Mucosa of descending colon (tissue), 3 donors: ENCODE measurements around the gene VPS37D. TPM values are rescaled to one million over a fixed set of nuclear protein-coding genes. Genes with fewer than 3 reads are reported as not detected.
"Not testable (repeated sequence)": the region's sequence is repeated elsewhere in the genome, so short reads cannot be mapped to it uniquely, and the experiment has no call there.

Source experiments
- ATAC-seq: fragments of 200-7000 bp; cut with Tn5 transposase; one replicate; pipeline ENCODE4 v1.9.1; 2020; ENCODE audit warnings: mild to moderate bottlenecking, moderate library complexity
- DNase-seq, 3 donors: peaks; one replicate each; pipeline ENCODE4 v3.0.0-alpha.2; 2020
- H3K36me3 ChIP-seq: fragments of 200-600 bp; one replicate; pipeline ENCODE4 v1.8.0; 2021; ENCODE audit warnings: low read depth, mild to moderate bottlenecking
- H3K4me1 ChIP-seq: fragments of 200-600 bp; one replicate; pipeline ENCODE4 v1.8.0; 2021; ENCODE audit warnings: low read depth, mild to moderate bottlenecking
- H3K4me3 ChIP-seq: fragments of 200-600 bp; one replicate; pipeline ENCODE4 v1.8.0; 2021; ENCODE audit warnings: mild to moderate bottlenecking
- H3K9me3 ChIP-seq: fragments of 200-600 bp; one replicate; pipeline ENCODE4 v1.8.0; 2021; ENCODE audit warnings: mild to moderate bottlenecking
- CTCF ChIP-seq: fragments of 200-600 bp; IDR thresholded peaks from one replicate; pipeline ENCODE4 v1.8.0; 2022; ENCODE audit warnings: antibody characterized with exemption, mild to moderate bottlenecking
- intact Hi-C, 2 donors: fragments of 100-400 bp; cut with DNase I in 1 of 2; cut with micrococcal nuclease in 1 of 2; formaldehyde crosslinking; loops; one replicate each; pipeline versions ENCODE4 v1.11.0 to v1.11.1; 2022; cut with DNase I, micrococcal nuclease
- total RNA-seq, 3 donors: library from RNA; stranded (reverse); fragmentation: NEBNext Ultra II Directional in 2 of 3; extraction: Animal tissue kit (Norgen Biotek cat#: 25700) in 2 of 3; gene quantifications; one replicate each; pipeline versions ENCODE4 v1.2.1 to v1.2.4, GENCODE V29; 2021 to 2023
- donor health status: DM: no; HTN: no; CAD: no; lungs with moderate emphysema.
- donor health status: DM: no; HTN: no; CAD: no.
- donor health status: DM: no; HTN: yes; CAD: no.

VPS37D gene
- total RNA-seq, 3 donors from 2014 or later: 0.48 to 3.3 TPM; not detected in 1

GRCh38 chr7:73705551-73705920 is 37.9 kb downstream of the VPS37D start:
- ATAC-seq (no peak), DNase-seq (no peak)
- Histone ChIP-seq H3K4me3 (no peak overlapping the region), H3K36me3 (no peaks in the 10 kb centered on the region), H3K4me1 (no peaks in the 10 kb centered on the region), H3K9me3 (no peaks in the 10 kb centered on the region)
- TF ChIP-seq CTCF: no peak
- intact Hi-C loops: no loop called here

GRCh38 chr7:73706126-73707044 is 38.8 kb downstream of the VPS37D start:
- no peak for DNase-seq
- no peak for TF ChIP-seq CTCF
- no peak for ATAC-seq
- intact Hi-C loops: no loop called here
- Histone ChIP-seq H3K4me3 (no peak overlapping the region), H3K9me3 (no peaks in the 10 kb centered on the region), H3K4me1 (no peaks in the 10 kb centered on the region), H3K36me3 (no peaks in the 10 kb centered on the region)

- TF ChIP-seq CTCF: no peak
- no peaks in the 10 kb centered on the region for H3K4me1 ChIP-seq
- no peaks in the 10 kb centered on the region for H3K9me3 ChIP-seq
- H3K36me3 ChIP-seq: no peaks in the 10 kb centered on the region
- intact Hi-C loops: no loop called here
- DNase-seq (peak; percentile 94 to 96 (median 96)), ATAC-seq (peak; percentile 92)
- H3K4me3 ChIP-seq: no peak overlapping the region
These were observed 39.5 kb downstream of the VPS37D start for GRCh38 chr7:73707045-73707631.

- Histone ChIP-seq H3K4me1 (no peaks in the 10 kb centered on the region), H3K36me3 (no peaks in the 10 kb centered on the region), H3K9me3 (no peaks in the 10 kb centered on the region), H3K4me3 (no peak overlapping the region)
- DNase-seq (no peak), ATAC-seq (no peak)
- intact Hi-C loops: no loop called here
- no peak for TF ChIP-seq CTCF
These were observed 41.4 kb downstream of the VPS37D start for GRCh38 chr7:73708961-73709549.

- intact Hi-C loops: no loop called here
- no peaks in the 10 kb centered on the region for H3K4me1 ChIP-seq
These were observed 45.1 kb downstream of the VPS37D start for GRCh38 chr7:73712773-73713172.

GRCh38 chr7:73713319-73713718 is 45.7 kb downstream of the VPS37D start:
- H3K9me3 ChIP-seq, H3K4me3 ChIP-seq, DNase-seq, H3K36me3 ChIP-seq, ATAC-seq, H3K4me1 ChIP-seq, intact Hi-C loops: not testable (repeated sequence)

More at GRCh38 chr7:73712773-73713172, 45.1 kb downstream of the VPS37D start:
- no peak for DNase-seq
- Histone ChIP-seq H3K4me3 (no peak overlapping the region), H3K9me3 (no peaks in the 10 kb centered on the region), H3K36me3 (no peaks in the 10 kb centered on the region)
- ATAC-seq: no peak
- TF ChIP-seq CTCF: no peak
